Endothelial cell of umbilical vein (primary cell): Measurements from ENCODE around the gene SLC37A1. TPM values are rescaled to one million over a fixed set of nuclear protein-coding genes. Genes with fewer than 3 reads are reported as not detected.

ENCODE experiments used
- BruUV-seq: library from RNA; stranded (reverse); fragments of 400-500 nt; replicated peaks from 2 replicates; lab custom pipeline; 2021; lab: Mats Ljungman, UMichigan
- CTCF ChIA-PET: fragments of 300-600, 350-600 bp; sonication (Branson Sonifier 250); formaldehyde crosslinking; loops from one replicate; lab custom pipeline; 2021; ENCODE audit warnings: antibody characterized with exemption, inconsistent platforms; lab: Charles Lee
- POLR2A ChIA-PET: fragments of 300-600, 350-600 bp; sonication (Branson Sonifier 250); formaldehyde crosslinking; loops from one replicate; lab custom pipeline; 2021; ENCODE audit warnings: antibody characterized with exemption, inconsistent platforms; lab: Charles Lee
- DNase-seq: peaks from one replicate; pipeline ENCODE4 v3.0.0-alpha.2; 2011; ENCODE audit warnings: low read depth, low spot score
- FAIRE-seq: peaks from 2 replicates; lab custom pipeline; 2011; peaks lifted over from hg19 to GRCh38; lab: Jason Lieb, UNC
- H2AFZ ChIP-seq: 2 replicates; pipeline ENCODE4 v1.6.0; 2012; ENCODE audit warnings: low read depth, low read length, control low read depth, inconsistent platforms
- H3K27ac ChIP-seq: 2 replicates; pipeline ENCODE4 v1.5.1; 2011; ENCODE audit warnings: low read depth, mild to moderate bottlenecking, control low read depth, low read length, moderate library complexity; ENCODE audit not compliant: insufficient read depth
- H3K27me3 ChIP-seq, 2 experiments: 2 replicates each; pipeline versions ENCODE4 v1.6.0 to v1.6.1; 2011; ENCODE audit warnings: low read length in 2 of 2, mixed read lengths in 1 of 2; ENCODE audit not compliant: control insufficient read depth in 2 of 2, insufficient read depth in 2 of 2
- H3K36me3 ChIP-seq, 2 experiments: 2 replicates in 1 of 2; 3 replicates in 1 of 2; pipeline ENCODE4 v1.5.1; 2011; ENCODE audit warnings: low read length in 2 of 2, mild to moderate bottlenecking in 1 of 2, moderate library complexity in 1 of 2; ENCODE audit not compliant: control insufficient read depth in 2 of 2, insufficient read depth in 2 of 2; ENCODE audit errors: extremely low read depth in 1 of 2
- H3K4me1 ChIP-seq: 3 replicates; pipeline ENCODE4 v1.5.1; 2011; ENCODE audit warnings: mild to moderate bottlenecking, low read length; ENCODE audit not compliant: control insufficient read depth, insufficient read depth; ENCODE audit errors: extremely low read depth
- H3K4me2 ChIP-seq: 2 replicates; pipeline ENCODE4 v1.6.1; 2011; ENCODE audit warnings: low read length, control low read depth, mixed read lengths; ENCODE audit not compliant: insufficient read depth
- H3K4me3 ChIP-seq, 3 experiments: fragments of 200-600 bp in 1 of 3; sonication (generic), shearing (Covaris generic) in 1 of 3; replicated peaks in 1 of 3; 2 replicates each; pipeline ENCODE4 v1.5.1; 2011 to 2016; ENCODE audit warnings: control low read depth in 3 of 3, low read length in 3 of 3, mild to moderate bottlenecking in 2 of 3, inconsistent platforms in 1 of 3, low read depth in 1 of 3, moderate library complexity in 1 of 3; ENCODE audit not compliant: insufficient read depth in 1 of 3
- H3K79me2 ChIP-seq: 2 replicates; pipeline ENCODE4 v1.6.0; 2012; ENCODE audit warnings: low read length, inconsistent platforms; ENCODE audit not compliant: control insufficient read depth, insufficient read depth
- H3K9ac ChIP-seq: replicated peaks from 2 replicates; pipeline ENCODE3; 2011; ENCODE audit warnings: low read length, control low read depth; ENCODE audit not compliant: insufficient read depth; ENCODE audit errors: extremely low read depth
- H3K9me1 ChIP-seq: replicated peaks from 3 replicates; pipeline ENCODE4 v1.6.0; 2011; ENCODE audit warnings: mild to moderate bottlenecking, low read length; ENCODE audit not compliant: control insufficient read depth, insufficient read depth; ENCODE audit errors: extremely low read depth
- H3K9me3 ChIP-seq: replicated peaks from 2 replicates; pipeline ENCODE4 v1.5.1; 2012; ENCODE audit warnings: low read length, inconsistent platforms; ENCODE audit not compliant: control insufficient read depth, insufficient read depth
- H4K20me1 ChIP-seq: replicated peaks from 2 replicates; pipeline ENCODE3; 2011; ENCODE audit warnings: mild to moderate bottlenecking, low read length; ENCODE audit not compliant: control insufficient read depth, insufficient read depth; ENCODE audit errors: extremely low read depth
- EZH2 ChIP-seq: IDR thresholded peaks from 2 replicates; pipeline ENCODE4 v1.6.1; 2012; ENCODE audit warnings: borderline replicate concordance, low read depth, mild to moderate bottlenecking, moderate library complexity, low read length, inconsistent platforms; ENCODE audit not compliant: severe bottlenecking
- FOS ChIP-seq: IDR thresholded peaks from 2 replicates; pipeline ENCODE4 v1.6.1; 2011; ENCODE audit warnings: mild to moderate bottlenecking, low read length, moderate library complexity, borderline replicate concordance; ENCODE audit not compliant: insufficient read depth
- GATA2 ChIP-seq: IDR thresholded peaks from 2 replicates; pipeline ENCODE4 v1.7.0; 2011; ENCODE audit warnings: low read depth, mild to moderate bottlenecking, moderate library complexity, mixed read lengths, low read length; ENCODE audit not compliant: insufficient read length, insufficient read depth
- JUN ChIP-seq: IDR thresholded peaks from 2 replicates; pipeline ENCODE4 v1.6.1; 2011; ENCODE audit warnings: borderline replicate concordance, low read depth; ENCODE audit not compliant: insufficient read length, insufficient read depth
- MYC ChIP-seq: IDR thresholded peaks from one replicate; pipeline ENCODE4 v1.6.1; 2011; ENCODE audit warnings: mild to moderate bottlenecking, low read depth, low read length
- POLR2A ChIP-seq: IDR thresholded peaks from 2 replicates; pipeline ENCODE4 v1.6.1; 2012; ENCODE audit warnings: low read depth, mild to moderate bottlenecking, control low read depth, low read length
- POLR2AphosphoS5 ChIP-seq: IDR thresholded peaks from 2 replicates; pipeline ENCODE4 v1.6.1; 2012; ENCODE audit warnings: low read depth, mild to moderate bottlenecking, control low read depth, low read length, moderate library complexity; ENCODE audit not compliant: insufficient read depth
- dilution Hi-C: fragments of 300-500 bp; cut with MboI; formaldehyde crosslinking; loops from one replicate; pipeline ENCODE4 v1.15.0; 2019; ENCODE audit warnings: low sequenced_read_pairs; ENCODE audit not compliant: extremely low pct_ligation_motif_present
- intact Hi-C: fragments of 100-400 bp; cut with micrococcal nuclease; formaldehyde crosslinking; loops from one replicate; pipeline ENCODE4 v1.10.0; 2022
- polyA plus RNA-seq, 4 experiments: library from polyadenylated mRNA; depleted of rRNA in 3 of 4; stranded (reverse) in 3 of 4; unstranded in 1 of 4; fragments of >200 nt; gene quantifications; 2 replicates each; pipeline versions ENCODE4 v1.2.1 to v1.2.3, GENCODE V29; 2011 to 2012; ENCODE audit warnings: missing spikeins in 1 of 4
- total RNA-seq: library from RNA; stranded (reverse); gene quantifications from 2 replicates; pipeline ENCODE4 v1.2.3, GENCODE V29; 2021
- TF ChIP-seq, protein P1 (sequence below): IDR thresholded peaks from 2 replicates; pipeline ENCODE4 v1.6.1; 2011; ENCODE audit not compliant: insufficient read depth, insufficient read length
- TF ChIP-seq, protein P2 (sequence below), 2 donors: IDR thresholded peaks; 1 replicate in 1 of 2; 2 replicates in 1 of 2; pipeline ENCODE4 v1.5.1; 2011; ENCODE audit warnings: low read length in 2 of 2, mild to moderate bottlenecking in 2 of 2, moderate library complexity in 2 of 2, control low read depth in 1 of 2, inconsistent platforms in 1 of 2, low read depth in 1 of 2; ENCODE audit not compliant: insufficient read depth in 1 of 2; ENCODE audit errors: extremely low read depth in 1 of 2

Gene SLC37A1
- total and polyA plus RNA-seq, 2 donors (not counting 3 experiments of a cell fraction or from before 2014, with no cell fraction given): 4.7 to 7.6 TPM

DNA sequence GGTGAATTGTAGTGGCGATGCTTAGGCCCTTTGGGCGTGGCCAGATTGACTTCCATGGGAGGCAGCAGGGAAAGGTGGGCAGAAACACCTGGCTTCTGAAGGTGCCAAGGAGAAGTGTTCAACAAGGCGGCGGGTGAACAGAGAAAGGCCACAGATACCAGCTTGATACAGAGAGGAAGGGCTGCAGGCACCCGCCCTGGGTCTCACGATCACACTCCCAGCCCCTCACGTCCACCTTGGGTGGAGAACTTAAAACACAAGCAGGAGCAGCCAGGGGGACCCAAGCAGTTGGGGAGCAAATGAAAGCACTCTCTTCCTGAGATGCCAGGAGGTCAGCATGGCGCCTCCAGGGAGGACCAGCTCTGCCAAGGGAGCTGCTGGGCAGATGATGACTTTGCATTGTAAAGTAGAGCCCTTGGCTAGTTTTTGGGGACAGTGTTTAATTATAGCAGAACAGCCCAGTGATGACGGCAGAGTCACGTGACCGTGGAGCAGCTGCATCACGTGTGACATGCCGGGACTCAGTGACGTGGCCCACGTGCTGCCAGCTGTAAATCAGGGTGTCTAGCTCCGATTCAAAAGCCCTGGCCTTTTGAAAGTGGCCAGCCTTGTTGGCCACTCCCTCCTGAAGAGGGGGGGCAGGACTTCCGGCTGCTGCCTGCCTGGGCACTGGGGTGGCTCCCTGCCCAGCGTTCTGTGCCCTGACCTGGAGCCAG lies 19.0 kb downstream of the SLC37A1 start:
- intact Hi-C loops: no loop called here
- dilution Hi-C loops: no loop called here
- no peaks in the 10 kb centered on the region for H3K9me1 ChIP-seq
- FAIRE-seq: no peak
- TF ChIP-seq, protein P1, sequence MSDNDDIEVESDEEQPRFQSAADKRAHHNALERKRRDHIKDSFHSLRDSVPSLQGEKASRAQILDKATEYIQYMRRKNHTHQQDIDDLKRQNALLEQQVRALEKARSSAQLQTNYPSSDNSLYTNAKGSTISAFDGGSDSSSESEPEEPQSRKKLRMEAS: peak; percentile 22
- TF ChIP-seq JUN: no peak
- H3K36me3 ChIP-seq: no peaks in the 10 kb centered on the region
- no peaks in the 10 kb centered on the region for H4K20me1 ChIP-seq
- POLR2A ChIA-PET: no interaction called here
- no peak overlapping the region for H3K27ac ChIP-seq
- CTCF ChIA-PET: interaction anchor here (1.2 kb wide), 1 partner anchor 12 kb away, joined by 3 read pairs; no protein-coding TSS in a partner anchor
- H3K4me2 ChIP-seq: no peak overlapping the region
- BruUV-seq: no TSS peak
- no peak overlapping the region for H3K9ac ChIP-seq
- no peaks in the 10 kb centered on the region for H3K9me3 ChIP-seq
- no peak overlapping the region for H2AFZ ChIP-seq
- H3K79me2 ChIP-seq: no peaks in the 10 kb centered on the region
- H3K4me3 ChIP-seq: no peak overlapping the region
- no peaks in the 10 kb centered on the region for H3K27me3 ChIP-seq
- no peak for DNase-seq
- H3K4me1 ChIP-seq: peaks cover 4% of the 10 kb centered on the region

DNA sequence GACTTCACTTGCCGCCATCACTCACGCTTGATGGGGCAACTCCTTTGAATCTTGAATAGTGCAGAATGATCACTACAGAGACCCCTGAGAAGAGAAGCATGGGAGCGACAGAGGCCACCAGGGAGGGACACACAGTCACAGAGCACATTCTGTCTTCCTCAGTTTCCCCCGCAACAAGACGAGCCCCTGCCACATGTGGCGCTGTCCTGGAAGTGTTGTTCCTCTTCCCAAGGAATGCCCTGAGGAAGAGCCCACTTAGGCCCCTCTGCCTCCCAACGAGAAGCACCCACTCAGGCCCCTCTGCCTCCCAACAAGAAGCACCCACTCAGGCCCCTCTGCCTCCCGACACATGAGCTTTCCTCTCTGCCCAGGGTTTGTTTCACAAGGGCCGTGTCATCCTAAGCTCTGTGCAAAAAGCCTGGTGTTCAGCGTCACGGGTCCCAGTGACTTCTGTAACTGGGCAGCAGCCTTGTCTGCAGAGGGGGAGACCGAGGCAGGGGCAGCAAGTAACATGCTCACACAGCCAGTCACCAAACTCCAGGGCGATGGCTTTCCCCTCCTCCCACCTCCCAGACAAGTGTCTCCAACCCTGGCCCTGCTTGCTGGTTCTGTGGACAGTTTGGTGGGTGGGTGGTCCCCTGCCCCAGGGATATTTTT lies 19.8 kb downstream of the SLC37A1 start:
- H3K4me3 ChIP-seq: no peak overlapping the region
- no peak overlapping the region for H2AFZ ChIP-seq
- H3K4me2 ChIP-seq: no peak overlapping the region
- FAIRE-seq (no peak), DNase-seq (no peak)
- dilution Hi-C loops (no loop called here), intact Hi-C loops (no loop called here)
- BruUV-seq: no TSS peak
- no peak overlapping the region for H3K27ac ChIP-seq
- H3K27me3 ChIP-seq: no peaks in the 10 kb centered on the region
- TF ChIP-seq POLR2AphosphoS5 (no peak), JUN (no peak), POLR2A (no peak), MYC (no peak), FOS (no peak), GATA2 (no peak), EZH2 (no peak)
- TF ChIP-seq, protein P1: no peak
- TF ChIP-seq, protein P2, sequence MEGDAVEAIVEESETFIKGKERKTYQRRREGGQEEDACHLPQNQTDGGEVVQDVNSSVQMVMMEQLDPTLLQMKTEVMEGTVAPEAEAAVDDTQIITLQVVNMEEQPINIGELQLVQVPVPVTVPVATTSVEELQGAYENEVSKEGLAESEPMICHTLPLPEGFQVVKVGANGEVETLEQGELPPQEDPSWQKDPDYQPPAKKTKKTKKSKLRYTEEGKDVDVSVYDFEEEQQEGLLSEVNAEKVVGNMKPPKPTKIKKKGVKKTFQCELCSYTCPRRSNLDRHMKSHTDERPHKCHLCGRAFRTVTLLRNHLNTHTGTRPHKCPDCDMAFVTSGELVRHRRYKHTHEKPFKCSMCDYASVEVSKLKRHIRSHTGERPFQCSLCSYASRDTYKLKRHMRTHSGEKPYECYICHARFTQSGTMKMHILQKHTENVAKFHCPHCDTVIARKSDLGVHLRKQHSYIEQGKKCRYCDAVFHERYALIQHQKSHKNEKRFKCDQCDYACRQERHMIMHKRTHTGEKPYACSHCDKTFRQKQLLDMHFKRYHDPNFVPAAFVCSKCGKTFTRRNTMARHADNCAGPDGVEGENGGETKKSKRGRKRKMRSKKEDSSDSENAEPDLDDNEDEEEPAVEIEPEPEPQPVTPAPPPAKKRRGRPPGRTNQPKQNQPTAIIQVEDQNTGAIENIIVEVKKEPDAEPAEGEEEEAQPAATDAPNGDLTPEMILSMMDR (IDR thresholded peaks at IDR 0.05; ENCODE audit: extremely low read depth in 1 of 2, insufficient read depth in 1 of 2, low read depth in 1 of 2, low read length in 2 of 2): no peak
- H3K9me3 ChIP-seq: no peaks in the 10 kb centered on the region
- ChIA-PET CTCF (interaction anchor here (1.2 kb wide), 1 partner anchor 12 kb away, joined by 3 read pairs; no protein-coding TSS in a partner anchor), POLR2A (no interaction called here)
- no peaks in the 10 kb centered on the region for H3K79me2 ChIP-seq
- H3K36me3 ChIP-seq: no peaks in the 10 kb centered on the region
- H3K9ac ChIP-seq: no peak overlapping the region
- peaks cover 4% of the 10 kb centered on the region for H3K4me1 ChIP-seq
- H3K9me1 ChIP-seq: no peaks in the 10 kb centered on the region
- no peaks in the 10 kb centered on the region for H4K20me1 ChIP-seq
